HG03457 (cell line): ENCODE measurements around the gene TTC21B.
"Not testable (repeated sequence)": the region's sequence is repeated elsewhere in the genome, so short reads cannot be mapped to it uniquely, and the experiment has no call there.

Experiments
- ATAC-seq: cut with Tn5 transposase; IDR thresholded peaks from one replicate; pipeline ENCODE4 v1.9.1; 2021; ENCODE audit warnings: moderate number of reproducible peaks; ENCODE audit not compliant: unreplicated experiment

The TTC21B gene

GRCh38 chr2:165953655-165954606 is at the start of gene TTC21B:
Gene TTC21B (minus strand): TSS chr2:165953776. CDS start chr2:165953705, 71 bp downstream.
- peak; percentile 96 for ATAC-seq

- ATAC-seq: no peak
Observed at GRCh38 chr2:166000401-166000800, 46.8 kb upstream of the TTC21B start.

GRCh38 chr2:165990846-165991245 is 37.3 kb upstream of the TTC21B start:
- no peak for ATAC-seq

- ATAC-seq: no peak
Observed at GRCh38 chr2:165989851-165990250, 36.3 kb upstream of the TTC21B start.

GRCh38 chr2:165985120-165985519 is 31.5 kb upstream of the TTC21B start:
- no peak for ATAC-seq

GRCh38 chr2:165972161-165972560 is 18.6 kb upstream of the TTC21B start:
- not testable (repeated sequence) for ATAC-seq

GRCh38 chr2:165970663-165971062 is 17.1 kb upstream of the TTC21B start:
- no peak for ATAC-seq

GRCh38 chr2:165969227-165969626 is 15.7 kb upstream of the TTC21B start:
- ATAC-seq: no peak

GRCh38 chr2:165967746-165968145 is 14.2 kb upstream of the TTC21B start:
- ATAC-seq: no peak

- no peak for ATAC-seq
Observed at GRCh38 chr2:165961818-165962217, 8.2 kb upstream of the TTC21B start.

GRCh38 chr2:165959371-165959770 is 5.8 kb upstream of the TTC21B start:
- ATAC-seq: no peak

- ATAC-seq: no peak
Observed at GRCh38 chr2:165958313-165958960, 4.9 kb upstream of the TTC21B start.

GRCh38 chr2:165957030-165957675 is 3.6 kb upstream of the TTC21B start:
- ATAC-seq: no peak

- ATAC-seq: peak; percentile 31
Observed at GRCh38 chr2:165953306-165953654, 296 bp downstream of the TTC21B start.

GRCh38 chr2:165952741-165953211 is 800 bp downstream of the TTC21B start:
- no peak for ATAC-seq

GRCh38 chr2:165952085-165952484 is 1.5 kb downstream of the TTC21B start:
- no peak for ATAC-seq

GRCh38 chr2:165950438-165950837 is 3.1 kb downstream of the TTC21B start:
- ATAC-seq: no peak

- no peak for ATAC-seq
Observed at GRCh38 chr2:165941827-165942226, 11.7 kb downstream of the TTC21B start.

GRCh38 chr2:165938237-165938636 is 15.3 kb downstream of the TTC21B start:
- no peak for ATAC-seq

- no peak for ATAC-seq
Observed at GRCh38 chr2:165933211-165933910, 20.2 kb downstream of the TTC21B start.

- ATAC-seq: no peak
Observed at GRCh38 chr2:165927774-165928173, 25.8 kb downstream of the TTC21B start.
